A673 (cell line): ENCODE measurements around the gene INPP4A.

ENCODE experiments used
- EZH2 ChIP-seq: fragments of 200-600 bp; sonication (generic); IDR thresholded peaks from 2 replicates; pipeline ENCODE4 v1.6.1; 2017; ENCODE audit warnings: borderline replicate concordance, low read depth, mild to moderate bottlenecking, mixed read lengths, antibody characterized with exemption, low read length; ENCODE audit not compliant: poor library complexity, severe bottlenecking
- TF ChIP-seq, protein P1 (sequence below): fragments of 300-800, 200-600 bp; sonication (generic); conservative IDR thresholded peaks from 2 replicates; pipeline ENCODE4 v1.5.1; 2017; ENCODE audit warnings: low read depth, mild to moderate bottlenecking, antibody characterized with exemption, low read length, moderate library complexity, mixed read lengths

DNA sequence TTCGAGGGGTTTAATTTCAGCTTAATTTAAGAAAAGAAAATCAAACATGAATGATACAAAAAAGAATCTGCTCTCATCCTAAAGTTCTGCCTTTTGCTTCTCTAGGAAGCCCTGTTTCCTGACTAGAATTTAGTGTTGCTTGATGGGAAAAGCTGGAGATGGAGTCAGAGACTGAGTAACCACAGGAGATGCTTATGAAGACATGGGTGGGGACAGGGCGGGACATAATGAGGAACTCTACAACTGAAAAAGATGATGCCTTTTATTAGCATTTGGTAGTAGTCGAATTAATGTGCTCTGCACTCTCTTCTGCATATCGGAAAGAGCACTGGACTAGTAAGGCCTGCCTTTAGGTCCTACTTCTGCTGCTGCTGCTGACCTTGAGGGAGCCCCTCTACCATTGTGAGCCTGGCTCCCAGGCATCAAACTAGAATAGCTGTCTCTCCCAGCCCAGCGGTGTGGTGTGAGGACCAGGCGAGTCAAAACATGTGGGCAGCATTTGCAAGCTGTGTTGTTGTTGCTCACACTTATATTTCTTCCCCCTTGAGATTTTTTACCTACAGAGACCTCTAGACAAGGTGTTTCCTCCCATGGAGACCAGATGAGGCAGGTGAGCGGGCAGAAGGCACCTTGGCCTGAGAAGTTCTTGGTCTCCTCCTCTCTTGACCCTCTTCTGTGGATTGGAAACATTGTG is 61.5 kb downstream of the INPP4A start:
- no peak for TF ChIP-seq EZH2
- TF ChIP-seq, protein P1, sequence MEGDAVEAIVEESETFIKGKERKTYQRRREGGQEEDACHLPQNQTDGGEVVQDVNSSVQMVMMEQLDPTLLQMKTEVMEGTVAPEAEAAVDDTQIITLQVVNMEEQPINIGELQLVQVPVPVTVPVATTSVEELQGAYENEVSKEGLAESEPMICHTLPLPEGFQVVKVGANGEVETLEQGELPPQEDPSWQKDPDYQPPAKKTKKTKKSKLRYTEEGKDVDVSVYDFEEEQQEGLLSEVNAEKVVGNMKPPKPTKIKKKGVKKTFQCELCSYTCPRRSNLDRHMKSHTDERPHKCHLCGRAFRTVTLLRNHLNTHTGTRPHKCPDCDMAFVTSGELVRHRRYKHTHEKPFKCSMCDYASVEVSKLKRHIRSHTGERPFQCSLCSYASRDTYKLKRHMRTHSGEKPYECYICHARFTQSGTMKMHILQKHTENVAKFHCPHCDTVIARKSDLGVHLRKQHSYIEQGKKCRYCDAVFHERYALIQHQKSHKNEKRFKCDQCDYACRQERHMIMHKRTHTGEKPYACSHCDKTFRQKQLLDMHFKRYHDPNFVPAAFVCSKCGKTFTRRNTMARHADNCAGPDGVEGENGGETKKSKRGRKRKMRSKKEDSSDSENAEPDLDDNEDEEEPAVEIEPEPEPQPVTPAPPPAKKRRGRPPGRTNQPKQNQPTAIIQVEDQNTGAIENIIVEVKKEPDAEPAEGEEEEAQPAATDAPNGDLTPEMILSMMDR = no peak
